Choroid plexus epithelial cell (primary cell): ENCODE data around the gene COL19A1.
"Not testable (repeated sequence)": the region's sequence is repeated elsewhere in the genome, so short reads cannot be mapped to it uniquely, and the experiment has no call there.

Experiments used
- DNase-seq: peaks from one replicate; pipeline ENCODE4 v3.0.0-alpha.2; 2010; ENCODE audit warnings: low read depth
- H3K4me3 ChIP-seq: 2 replicates; pipeline ENCODE4 v1.5.1; 2011; ENCODE audit warnings: low read depth, mild to moderate bottlenecking, control low read depth, low read length, moderate library complexity
- CTCF ChIP-seq: conservative IDR thresholded peaks from 2 replicates; pipeline ENCODE4 v1.5.1; 2011; ENCODE audit warnings: low read depth, mild to moderate bottlenecking, control low read depth, inconsistent platforms, low read length, moderate library complexity

The COL19A1 gene

GRCh38 chr6:69901361-69901760, 35.0 kb downstream of the COL19A1 start:
- H3K4me3 ChIP-seq = no peak overlapping the region
- TF ChIP-seq CTCF = no peak
- DNase-seq = no peak

- no peak for TF ChIP-seq CTCF
- peak; percentile 57 for DNase-seq
- no peak overlapping the region for H3K4me3 ChIP-seq
Observed at GRCh38 chr6:69907981-69908498, 41.7 kb downstream of the COL19A1 start.

- no peak for TF ChIP-seq CTCF
- H3K4me3 ChIP-seq = no peak overlapping the region
- DNase-seq = no peak
Observed at GRCh38 chr6:69913361-69913760, 47.0 kb downstream of the COL19A1 start.

GRCh38 chr6:69914015-69914485, 47.7 kb downstream of the COL19A1 start:
- no peak for TF ChIP-seq CTCF
- peak; percentile 49 for DNase-seq
- H3K4me3 ChIP-seq = no peak overlapping the region

GRCh38 chr6:69915346-69915745, 49.0 kb downstream of the COL19A1 start:
- H3K4me3 ChIP-seq = no peak overlapping the region
- TF ChIP-seq CTCF = no peak
- DNase-seq = no peak

GRCh38 chr6:69917834-69918233, 51.5 kb downstream of the COL19A1 start:
- peak; percentile 85 for DNase-seq
- no peak overlapping the region for H3K4me3 ChIP-seq
- TF ChIP-seq CTCF = peak; percentile 1

GRCh38 chr6:69918813-69919475, 52.6 kb downstream of the COL19A1 start:
- no peak overlapping the region for H3K4me3 ChIP-seq
- TF ChIP-seq CTCF = no peak
- no peak for DNase-seq

- DNase-seq, H3K4me3 ChIP-seq: not testable (repeated sequence)
Observed at GRCh38 chr6:69921066-69921465, 54.7 kb downstream of the COL19A1 start.

- DNase-seq, H3K4me3 ChIP-seq: not testable (repeated sequence)
Observed at GRCh38 chr6:69921611-69922010, 55.3 kb downstream of the COL19A1 start.
